DLD1 (cell line): ENCODE data around the gene NME4.

ENCODE experiments used
- in situ Hi-C: cut with HindIII; loops from 2 replicates; pipeline ENCODE4 v1.10.0; 2017; ENCODE audit warnings: low sequenced_read_pairs

NME4 gene

DNA sequence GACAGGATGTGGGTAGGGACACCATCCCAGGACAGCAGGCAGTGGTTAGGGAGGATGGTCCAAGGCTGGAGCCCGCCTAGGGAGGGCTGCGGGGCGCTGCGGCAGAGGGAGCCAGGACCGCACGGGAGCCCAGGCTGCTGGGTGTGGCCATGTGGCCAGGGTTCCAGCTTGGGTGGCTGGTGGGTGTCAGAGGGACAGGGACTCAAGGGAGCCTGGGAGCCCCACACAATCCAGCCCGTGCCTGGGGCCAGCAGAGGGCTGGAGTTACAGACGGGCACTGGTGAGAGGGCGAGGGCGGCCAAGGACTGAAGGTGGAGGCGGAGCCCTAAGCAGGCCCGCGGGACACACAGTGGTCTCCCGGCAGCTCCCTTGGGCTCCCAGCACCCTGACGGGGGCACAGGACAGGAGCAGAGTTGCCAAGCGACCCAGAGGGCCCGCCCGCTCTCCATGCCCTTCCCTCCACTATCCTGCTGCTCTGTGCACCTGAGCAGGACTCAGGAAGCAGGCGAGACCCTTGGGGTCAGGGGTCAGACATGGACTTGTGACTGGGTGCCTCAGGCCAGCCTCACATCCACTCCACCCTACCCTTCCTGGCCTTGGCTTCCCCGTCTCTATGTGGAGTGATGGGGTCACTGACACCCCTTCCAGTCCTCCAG, 33.8 kb upstream of the NME4 start:
- in situ Hi-C loops: no loop called here

- in situ Hi-C loops: no loop called here
These were observed 33.1 kb upstream of the NME4 start for GRCh38 chr16:363766-364490.

DNA sequence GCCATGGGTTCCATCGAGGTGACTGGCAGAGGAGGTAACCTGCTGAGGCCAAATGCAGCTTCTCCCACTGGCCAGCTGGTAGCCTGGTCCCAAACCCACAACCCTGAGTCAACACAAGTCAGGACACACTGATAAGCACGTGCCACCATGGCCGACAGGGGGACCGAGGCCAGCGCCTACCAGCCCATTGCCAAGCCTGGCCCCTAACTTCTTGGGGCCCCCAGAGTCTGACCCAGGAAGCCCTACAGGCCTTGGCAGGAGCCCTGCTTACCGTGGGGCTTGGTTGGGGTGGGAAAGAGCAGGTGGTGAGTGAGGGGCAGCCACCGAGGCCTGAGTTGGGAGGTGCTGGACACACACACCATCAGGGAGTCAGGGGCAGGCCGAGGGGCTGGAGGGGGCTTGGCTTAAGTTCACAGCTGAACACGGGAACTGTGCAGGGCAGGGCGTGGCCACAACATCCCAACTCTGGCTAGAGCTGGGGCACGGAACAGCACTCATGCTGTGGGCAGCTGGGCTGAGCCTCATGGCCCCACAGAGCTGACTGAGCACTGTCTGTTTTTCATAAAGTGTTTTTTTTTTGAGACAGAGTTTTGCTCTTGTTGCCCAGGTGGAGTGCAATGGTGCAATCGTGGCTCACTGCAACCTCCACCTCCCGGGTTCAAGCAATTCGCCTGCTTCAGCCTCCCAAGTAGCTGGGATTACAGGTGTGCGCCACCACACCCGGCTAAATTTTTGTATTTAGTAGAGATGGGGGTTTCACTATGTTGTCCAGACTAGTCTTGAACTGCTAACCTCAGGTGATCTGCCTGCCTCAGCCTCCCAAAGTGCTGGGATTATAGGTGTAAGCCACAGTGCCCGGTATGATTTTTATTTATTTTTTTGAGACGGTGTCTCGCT, 32.2 kb upstream of the NME4 start:
- in situ Hi-C loops: no loop called here

DNA sequence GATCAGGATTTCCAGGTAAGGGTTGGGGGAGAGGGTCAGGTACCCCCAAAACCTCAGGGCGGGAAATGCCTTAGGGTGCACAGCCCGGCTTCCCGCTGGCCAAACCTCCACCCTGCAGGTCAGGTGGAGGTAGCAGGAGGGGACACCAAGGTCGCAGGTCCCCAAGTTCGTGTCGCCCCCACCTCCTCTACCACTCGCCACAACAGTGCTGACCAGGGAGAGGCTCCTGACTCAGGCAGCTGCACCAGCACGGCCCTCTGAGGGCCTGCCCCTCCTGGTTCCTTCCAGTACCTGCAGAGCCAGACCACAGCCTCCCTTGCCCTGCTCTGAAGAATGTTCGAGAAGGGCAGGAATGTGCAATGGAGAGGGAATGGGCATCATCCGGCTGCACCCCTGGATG, 30.5 kb upstream of the NME4 start:
- in situ Hi-C loops: no loop called here

DNA sequence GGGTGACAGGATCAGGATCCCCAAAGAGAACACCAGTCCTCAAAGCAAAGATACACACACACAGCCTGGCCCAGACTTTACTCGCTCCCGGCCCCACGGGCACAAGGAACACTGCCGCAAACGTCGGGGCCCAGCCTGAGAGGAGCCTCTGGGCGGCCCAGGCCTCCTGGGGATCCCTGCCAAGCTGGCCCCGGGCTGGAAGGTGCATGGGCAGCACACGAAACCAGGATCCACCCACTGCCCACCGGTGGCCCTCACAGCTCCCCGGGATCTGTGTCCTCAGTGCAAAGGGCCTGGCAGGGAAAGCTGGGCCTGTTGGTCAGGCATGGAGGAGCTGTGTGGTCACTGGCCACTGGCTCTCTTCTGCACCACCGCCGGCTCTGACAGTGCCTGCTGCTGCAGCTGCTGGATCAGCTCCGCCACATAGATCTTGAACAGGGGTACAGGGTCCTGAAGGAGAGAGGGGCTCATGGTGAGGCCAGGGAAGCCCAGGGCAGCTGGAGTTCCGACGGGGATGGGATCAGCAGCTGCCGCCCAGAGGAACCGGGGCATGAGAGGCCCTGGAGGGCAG, 29.6 kb upstream of the NME4 start:
- in situ Hi-C loops: no loop called here

DNA sequence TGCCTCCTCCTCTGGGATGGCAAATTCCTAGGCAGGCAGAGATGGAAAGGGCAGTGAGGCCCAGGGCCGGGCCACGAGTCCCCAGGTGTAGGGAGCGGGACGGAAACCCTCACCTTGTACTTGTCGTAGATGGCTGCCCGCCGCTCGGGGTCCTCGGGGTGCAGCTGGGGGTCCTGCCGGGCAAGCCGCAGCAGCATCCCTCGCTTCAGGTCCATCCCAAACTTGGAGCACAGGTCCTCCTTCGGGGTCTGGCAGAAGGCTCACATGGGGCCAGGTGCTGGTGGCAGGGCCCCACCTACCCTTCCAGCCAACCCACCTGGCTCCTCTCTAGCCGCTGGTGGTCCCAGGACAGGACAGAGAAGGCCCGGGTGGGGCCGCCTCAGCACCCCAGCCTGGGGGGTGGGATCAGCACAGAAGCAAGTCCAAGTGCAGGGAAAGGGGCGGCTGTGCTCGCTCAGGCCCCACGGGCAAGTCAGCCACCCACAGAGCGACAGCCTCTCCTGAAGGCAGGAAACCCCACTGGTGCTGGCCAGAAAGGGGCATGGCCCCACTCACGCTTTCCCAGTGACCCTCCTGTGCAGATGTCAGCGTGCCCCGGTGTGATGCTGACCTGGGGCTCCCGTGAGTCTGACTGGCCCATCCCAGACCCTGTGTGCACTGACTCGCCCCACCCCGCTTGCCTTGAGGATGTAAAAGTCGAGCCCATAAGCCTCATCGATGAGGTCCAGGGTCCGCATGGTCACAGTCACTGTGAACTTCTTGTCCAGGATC, 28.4 kb upstream of the NME4 start:
- in situ Hi-C loops: no loop called here

DNA sequence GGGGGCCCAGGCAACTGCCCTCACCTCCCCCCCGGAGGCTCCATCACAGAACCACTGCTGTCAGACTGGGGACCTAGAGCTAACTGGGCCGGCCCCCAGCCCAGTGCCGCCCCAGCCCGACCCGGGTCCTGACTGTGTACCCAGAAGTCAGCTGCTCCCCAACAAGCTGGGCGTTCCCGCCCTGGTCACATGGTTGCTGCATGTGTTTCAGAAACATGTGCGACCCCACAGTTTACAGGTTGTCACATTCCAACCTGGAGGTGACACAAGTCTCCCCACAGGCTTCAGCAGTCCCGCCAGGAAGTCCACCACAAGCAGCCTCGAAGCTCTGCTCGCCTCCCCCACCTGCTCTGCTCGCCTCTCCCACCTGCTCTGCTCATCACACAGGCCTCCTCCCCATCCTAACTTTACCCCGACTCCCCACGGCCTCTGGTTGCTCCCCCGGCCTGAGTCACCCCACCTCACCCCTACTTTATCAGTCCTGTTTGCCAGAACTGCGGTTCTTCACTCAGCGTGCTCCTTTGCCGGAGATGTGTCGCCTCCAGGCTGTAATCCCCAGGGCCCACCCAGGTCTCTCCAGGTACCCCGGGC, 27.6 kb upstream of the NME4 start:
- in situ Hi-C loops: no loop called here

- in situ Hi-C loops: no loop called here
These were observed 27.0 kb upstream of the NME4 start for GRCh38 chr16:369866-370436.

- in situ Hi-C loops: no loop called here
These were observed 26.6 kb upstream of the NME4 start, which contains the start of gene MRPL28 for GRCh38 chr16:370443-370842. MRPL28 (minus strand) TSS chr16:370538; CDS start chr16:370218, 320 bp downstream.

GRCh38 chr16:370979-371514, 26.0 kb upstream of the NME4 start:
- in situ Hi-C loops: no loop called here

DNA sequence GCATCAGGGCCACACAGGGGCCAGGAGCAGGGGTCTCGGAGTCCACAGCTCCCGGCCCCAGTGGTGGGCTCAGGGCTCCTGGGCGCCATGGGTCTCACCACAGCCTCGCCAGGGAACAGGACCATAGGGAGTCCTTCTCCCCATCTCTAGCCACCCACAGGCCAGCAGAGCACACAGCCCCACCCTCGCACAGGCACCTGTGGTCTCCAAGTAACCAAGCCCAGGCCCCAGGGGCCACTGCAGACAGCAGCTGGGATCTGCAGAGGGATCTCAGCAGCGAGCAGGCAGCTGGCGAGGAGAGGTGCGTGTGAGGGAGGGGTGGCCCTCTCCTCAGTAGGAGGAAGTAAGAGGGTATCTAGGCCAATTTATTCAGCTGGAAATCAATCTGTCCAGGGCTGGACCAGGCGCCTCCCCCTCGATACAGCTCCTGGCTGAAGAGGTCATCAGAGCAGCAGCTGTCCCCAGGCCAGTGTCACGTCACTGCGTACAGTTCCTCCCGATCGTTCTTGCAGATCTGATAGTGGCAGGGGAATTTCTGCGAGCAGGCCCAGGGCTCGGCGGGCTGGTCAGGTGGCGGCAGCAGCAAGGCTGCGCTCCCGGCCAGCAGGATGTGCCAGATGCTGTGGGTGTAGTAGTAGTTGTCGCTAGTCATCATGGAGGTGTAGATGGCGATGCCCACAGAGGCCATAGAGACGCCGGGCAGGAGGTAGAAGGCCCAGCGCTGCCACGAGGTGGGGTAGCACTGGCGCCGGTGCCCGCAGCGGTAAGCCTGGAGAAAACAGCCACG, 25.3 kb upstream of the NME4 start:
- in situ Hi-C loops: no loop called here

GRCh38 chr16:372302-372983, 24.6 kb upstream of the NME4 start:
- in situ Hi-C loops: no loop called here

DNA sequence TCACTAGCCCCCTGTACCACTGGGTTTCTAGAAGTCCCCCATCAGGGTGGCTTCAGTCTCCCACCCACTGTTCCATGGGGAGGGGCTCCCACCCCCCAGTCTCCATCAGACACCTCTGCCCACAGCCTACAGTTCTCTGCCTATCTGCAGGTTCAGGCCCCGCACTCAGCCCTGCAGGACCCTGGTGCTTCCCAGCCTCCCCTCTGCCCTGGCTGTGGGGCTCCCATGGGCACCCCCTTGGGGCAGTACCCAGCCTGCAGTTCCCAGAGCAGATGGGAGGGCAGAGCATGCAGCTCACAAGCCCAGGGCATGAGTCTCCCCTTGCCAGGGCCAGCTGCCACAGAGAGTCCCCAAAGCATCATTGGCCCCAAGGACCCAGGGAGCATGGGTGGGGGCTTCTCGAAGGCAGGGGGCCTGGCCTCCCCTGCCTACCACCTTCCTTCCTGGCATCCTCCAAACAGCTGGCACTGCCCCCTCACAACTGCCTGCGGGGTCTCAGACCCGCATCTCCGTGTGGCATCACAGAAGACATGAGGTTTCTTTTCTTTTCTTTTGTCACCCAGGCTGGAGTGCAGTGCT, 23.9 kb upstream of the NME4 start:
- in situ Hi-C loops: no loop called here

- in situ Hi-C loops: no loop called here
These were observed 23.0 kb upstream of the NME4 start for GRCh38 chr16:373848-374615.

DNA sequence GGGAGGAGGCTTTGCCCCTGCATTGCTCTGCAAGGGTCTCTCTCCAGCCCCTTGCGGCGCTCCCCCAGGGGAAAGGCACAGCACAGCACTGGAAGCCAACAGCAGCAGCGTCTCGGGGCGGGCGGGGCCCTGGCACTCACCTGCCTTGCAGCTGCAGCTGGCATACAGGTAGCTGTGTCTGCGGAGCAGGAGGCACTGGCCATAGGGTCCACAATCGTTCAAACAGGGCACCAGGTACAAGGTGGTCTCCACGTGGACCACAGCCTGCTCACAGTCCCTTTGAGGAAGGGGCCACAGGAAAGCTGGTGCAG, 22.4 kb upstream of the NME4 start:
- in situ Hi-C loops: no loop called here

GRCh38 chr16:375212-375611, 21.8 kb upstream of the NME4 start:
- in situ Hi-C loops: no loop called here
